SK-N-SH (cell line): ENCODE data around the gene SLC5A12. TPM values are rescaled to one million over a fixed set of nuclear protein-coding genes. Genes with fewer than 3 reads are reported as not detected.

Experiments used
- CTCF ChIA-PET: fragments of 300-600, 350-600 bp; formaldehyde crosslinking; extraction: SDS; loops from one replicate; lab custom pipeline; 2021; lab: Yijun Ruan, JAX
- POLR2A ChIA-PET: fragments of 350-600 bp; sonication (Branson Sonifier 250); formaldehyde crosslinking; extraction: SDS; loops from one replicate; lab custom pipeline; 2020; ENCODE audit warnings: antibody characterized with exemption, inconsistent platforms; lab: Yijun Ruan, JAX
- DNase-seq: peaks from one replicate; pipeline ENCODE4 v3.0.0; 2012
- H2AFZ ChIP-seq: fragments of 200-600 bp; sonication (generic); 2 replicates; pipeline ENCODE4 v1.8.1; 2016; ENCODE audit warnings: antibody characterized with exemption, mild to moderate bottlenecking, low read depth
- H3F3A ChIP-seq: fragments of 200-600 bp; sonication (generic); replicated peaks from 2 replicates; pipeline ENCODE3; 2016; ENCODE audit warnings: antibody characterized with exemption, mild to moderate bottlenecking; ENCODE audit not compliant: insufficient read depth
- H3K27ac ChIP-seq, 2 experiments: fragments of 200-500 bp in 1 of 2; fragments of 200-600 bp in 1 of 2; sonication (Bioruptor generic) in 1 of 2; sonication (generic), shearing (Covaris generic) in 1 of 2; 2 replicates each; pipeline versions ENCODE4 v1.5.1 to v1.6.1; 2014 to 2016; ENCODE audit warnings: low read depth in 2 of 2, inconsistent platforms in 1 of 2, low read length in 1 of 2, mild to moderate bottlenecking in 1 of 2, mixed read lengths in 1 of 2
- H3K27me3 ChIP-seq: fragments of 200-600 bp; sonication (generic), shearing (Covaris generic); 2 replicates; pipeline ENCODE4 v1.6.1; 2016; ENCODE audit warnings: mixed run types; ENCODE audit not compliant: insufficient read depth
- H3K36me3 ChIP-seq, 2 experiments: fragments of 200-500 bp in 1 of 2; fragments of 200-600 bp in 1 of 2; sonication (Bioruptor generic) in 1 of 2; sonication (generic) in 1 of 2; replicated peaks in 1 of 2; 2 replicates each; pipeline versions ENCODE3 to v1.5.1; 2014 to 2016; ENCODE audit warnings: low read length in 1 of 2, mild to moderate bottlenecking in 1 of 2; ENCODE audit not compliant: insufficient read depth in 2 of 2, control insufficient read depth in 1 of 2
- H3K4me1 ChIP-seq, 2 experiments: fragments of 200-500 bp in 1 of 2; fragments of 200-600 bp in 1 of 2; sonication (Bioruptor generic) in 1 of 2; sonication (generic), shearing (Covaris generic) in 1 of 2; 2 replicates each; pipeline versions ENCODE4 v1.5.1 to v1.6.1; 2014 to 2016; ENCODE audit warnings: low read depth in 1 of 2, low read length in 1 of 2, mixed run types in 1 of 2; ENCODE audit not compliant: insufficient read depth in 2 of 2, control insufficient read depth in 1 of 2
- H3K4me2 ChIP-seq: fragments of 200-600 bp; sonication (generic), shearing (Covaris generic); 2 replicates; pipeline ENCODE4 v1.6.1; 2017; ENCODE audit warnings: mixed run types
- H3K4me3 ChIP-seq, 2 experiments: fragments of 200-500 bp in 1 of 2; fragments of 200-600 bp in 1 of 2; sonication (Bioruptor generic) in 1 of 2; sonication (generic), shearing (Covaris generic) in 1 of 2; 2 replicates each; pipeline versions ENCODE4 v1.5.1 to v1.8.1; 2014 to 2016; ENCODE audit warnings: low read depth in 2 of 2, inconsistent platforms in 1 of 2, low read length in 1 of 2, mild to moderate bottlenecking in 1 of 2, mixed read lengths in 1 of 2, moderate library complexity in 1 of 2
- H3K79me2 ChIP-seq: fragments of 200-600 bp; sonication (generic); 2 replicates; pipeline ENCODE4 v1.8.1; 2017; ENCODE audit warnings: mild to moderate bottlenecking; ENCODE audit not compliant: insufficient read depth
- H3K9ac ChIP-seq: fragments of 200-600 bp; sonication (generic); 2 replicates; pipeline ENCODE4 v1.6.1; 2017; ENCODE audit warnings: mixed run types
- H3K9me2 ChIP-seq: fragments of 200-600 bp; sonication (generic); 2 replicates; pipeline ENCODE4 v1.6.1; 2017; ENCODE audit warnings: mixed run types
- H3K9me3 ChIP-seq: fragments of 200-600 bp; sonication (generic); 2 replicates; pipeline ENCODE4 v1.6.1; 2017; ENCODE audit warnings: mixed run types, mild to moderate bottlenecking, moderate library complexity
- H4K20me1 ChIP-seq: fragments of 200-600 bp; sonication (generic); 2 replicates; pipeline ENCODE4 v1.6.1; 2017; ENCODE audit warnings: mild to moderate bottlenecking, mixed run types; ENCODE audit not compliant: insufficient read depth
- ELF1 ChIP-seq: IDR thresholded peaks from 2 replicates; pipeline ENCODE4 v1.4.0; 2012
- EP300 ChIP-seq, 2 experiments: IDR thresholded peaks; 2 replicates each; pipeline versions ENCODE4 v1.4.0 to v1.6.1; 2012; ENCODE audit warnings: borderline replicate concordance in 1 of 2, low read depth in 1 of 2, low read length in 1 of 2
- EZH2phosphoT487 ChIP-seq: fragments of 200-600 bp; sonication (generic); IDR thresholded peaks from 2 replicates; pipeline ENCODE4 v1.6.1; 2017; ENCODE audit warnings: low read depth, mixed run types, mild to moderate bottlenecking, antibody characterized with exemption, moderate library complexity, borderline replicate concordance
- FOXJ3 ChIP-seq: sonication (generic); formaldehyde crosslinking; IDR thresholded peaks from 2 replicates; pipeline ENCODE4 v1.5.1; 2020; ENCODE audit warnings: mild to moderate bottlenecking, missing genetic modification reagents
- FOXM1 ChIP-seq: IDR thresholded peaks from 2 replicates; pipeline ENCODE4 v1.4.0; 2012; ENCODE audit warnings: low read depth, mild to moderate bottlenecking
- GABPA ChIP-seq: IDR thresholded peaks from 2 replicates; pipeline ENCODE4 v1.4.0; 2012; ENCODE audit warnings: low read depth, mild to moderate bottlenecking
- JUND ChIP-seq: IDR thresholded peaks from 2 replicates; pipeline ENCODE4 v1.4.0; 2012
- MEF2A ChIP-seq: IDR thresholded peaks from 2 replicates; pipeline ENCODE4 v1.4.0; 2012; ENCODE audit warnings: low read depth, borderline replicate concordance
- MXI1 ChIP-seq: IDR thresholded peaks from 2 replicates; pipeline ENCODE4 v1.6.1; 2012; ENCODE audit warnings: mild to moderate bottlenecking, low read depth, low read length, improper control_type of control experiment
- NRF1 ChIP-seq: IDR thresholded peaks from 2 replicates; pipeline ENCODE4 v1.6.1; 2012; ENCODE audit warnings: low read depth, mild to moderate bottlenecking, low read length
- RXRA ChIP-seq: IDR thresholded peaks from 2 replicates; pipeline ENCODE4 v1.4.0; 2012; ENCODE audit warnings: low read depth, mild to moderate bottlenecking, borderline replicate concordance
- SIN3A ChIP-seq: IDR thresholded peaks from 2 replicates; pipeline ENCODE4 v1.6.1; 2012; ENCODE audit warnings: low read depth, mild to moderate bottlenecking, low read length, moderate library complexity, borderline replicate concordance
- SMC3 ChIP-seq: IDR thresholded peaks from 2 replicates; pipeline ENCODE4 v1.6.1; 2012; ENCODE audit warnings: low read depth, low read length, improper control_type of control experiment
- TCF12 ChIP-seq: IDR thresholded peaks from 2 replicates; pipeline ENCODE4 v1.4.0; 2012
- polyA plus RNA-seq, 3 experiments: library from polyadenylated mRNA; depleted of rRNA; stranded (reverse); fragments of >200 nt; gene quantifications; 2 replicates each; pipeline ENCODE4 v1.2.3, GENCODE V29; 2012
- TF ChIP-seq, protein P1 (sequence below): IDR thresholded peaks from 2 replicates; pipeline ENCODE4 v1.6.1; 2012; ENCODE audit warnings: mild to moderate bottlenecking, low read depth, low read length, moderate library complexity
- TF ChIP-seq, protein P2 (sequence below): fragments of 200-600 bp; sonication (generic); IDR thresholded peaks from 2 replicates; pipeline ENCODE4 v1.6.1; 2017; ENCODE audit warnings: antibody characterized with exemption, mild to moderate bottlenecking, moderate library complexity
- TF ChIP-seq, protein P3 (sequence below): fragments of 150-350 bp; IDR thresholded peaks from 2 replicates; pipeline ENCODE4 v1.6.1; 2017; ENCODE audit warnings: antibody characterized with exemption, low read length, low read depth, borderline replicate concordance
- TF ChIP-seq, protein P4 (sequence below): fragments of 150-350 bp; IDR thresholded peaks from 2 replicates; pipeline ENCODE4 v1.6.1; 2016; ENCODE audit warnings: mild to moderate bottlenecking, low read depth, low read length

SLC5A12 gene
- polyA plus RNA-seq, 1 of the 3 experiments (the other 2 are of a cell fraction) = 0.03 TPM

DNA sequence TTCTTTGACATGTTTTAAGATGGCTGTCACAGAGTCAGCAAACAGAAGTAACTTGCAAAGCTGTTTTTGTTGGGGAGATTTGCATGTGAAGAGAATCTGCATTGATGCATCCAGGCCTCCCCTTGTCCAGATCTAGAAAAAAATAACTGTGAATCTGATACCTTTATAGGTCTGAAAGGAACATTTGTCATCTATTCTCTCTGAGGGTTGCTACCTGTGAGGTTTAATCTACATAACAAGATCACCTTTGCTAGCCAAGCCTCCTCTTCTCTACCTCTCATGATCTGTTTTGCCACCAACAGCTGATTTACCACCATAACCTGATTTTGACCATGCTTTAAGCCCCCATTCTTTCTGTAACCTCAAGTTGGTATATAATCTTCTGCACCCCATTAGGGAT is 47.2 kb upstream of the SLC5A12 start:
- Histone ChIP-seq H3K9me2 (no peaks in the 10 kb centered on the region), H4K20me1 (no peaks in the 10 kb centered on the region), H3K79me2 (no peaks in the 10 kb centered on the region), H3K4me2 (no peak overlapping the region), H3K9ac (no peak overlapping the region), H2AFZ (no peak overlapping the region), H3K27ac (no peak overlapping the region), H3K9me3 (no peaks in the 10 kb centered on the region), H3K36me3 (no peaks in the 10 kb centered on the region), H3K27me3 (no peaks in the 10 kb centered on the region), H3K4me1 (no peaks in the 10 kb centered on the region), H3K4me3 (no peak overlapping the region), H3F3A (no peaks in the 10 kb centered on the region)
- DNase-seq = no peak
- POLR2A ChIA-PET = no interaction called here
- CTCF ChIA-PET = interaction anchor here (0.9 to 1.2 kb wide), 2 partner anchors 15 to 717 kb away, joined by 3 read pairs; no protein-coding TSS in a partner anchor
- TF ChIP-seq RXRA = no peak
- no peak for TF ChIP-seq EZH2phosphoT487
- TF ChIP-seq, protein P1, sequence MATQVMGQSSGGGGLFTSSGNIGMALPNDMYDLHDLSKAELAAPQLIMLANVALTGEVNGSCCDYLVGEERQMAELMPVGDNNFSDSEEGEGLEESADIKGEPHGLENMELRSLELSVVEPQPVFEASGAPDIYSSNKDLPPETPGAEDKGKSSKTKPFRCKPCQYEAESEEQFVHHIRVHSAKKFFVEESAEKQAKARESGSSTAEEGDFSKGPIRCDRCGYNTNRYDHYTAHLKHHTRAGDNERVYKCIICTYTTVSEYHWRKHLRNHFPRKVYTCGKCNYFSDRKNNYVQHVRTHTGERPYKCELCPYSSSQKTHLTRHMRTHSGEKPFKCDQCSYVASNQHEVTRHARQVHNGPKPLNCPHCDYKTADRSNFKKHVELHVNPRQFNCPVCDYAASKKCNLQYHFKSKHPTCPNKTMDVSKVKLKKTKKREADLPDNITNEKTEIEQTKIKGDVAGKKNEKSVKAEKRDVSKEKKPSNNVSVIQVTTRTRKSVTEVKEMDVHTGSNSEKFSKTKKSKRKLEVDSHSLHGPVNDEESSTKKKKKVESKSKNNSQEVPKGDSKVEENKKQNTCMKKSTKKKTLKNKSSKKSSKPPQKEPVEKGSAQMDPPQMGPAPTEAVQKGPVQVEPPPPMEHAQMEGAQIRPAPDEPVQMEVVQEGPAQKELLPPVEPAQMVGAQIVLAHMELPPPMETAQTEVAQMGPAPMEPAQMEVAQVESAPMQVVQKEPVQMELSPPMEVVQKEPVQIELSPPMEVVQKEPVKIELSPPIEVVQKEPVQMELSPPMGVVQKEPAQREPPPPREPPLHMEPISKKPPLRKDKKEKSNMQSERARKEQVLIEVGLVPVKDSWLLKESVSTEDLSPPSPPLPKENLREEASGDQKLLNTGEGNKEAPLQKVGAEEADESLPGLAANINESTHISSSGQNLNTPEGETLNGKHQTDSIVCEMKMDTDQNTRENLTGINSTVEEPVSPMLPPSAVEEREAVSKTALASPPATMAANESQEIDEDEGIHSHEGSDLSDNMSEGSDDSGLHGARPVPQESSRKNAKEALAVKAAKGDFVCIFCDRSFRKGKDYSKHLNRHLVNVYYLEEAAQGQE = no peak
- TF ChIP-seq ELF1 = no peak
- TF ChIP-seq, protein P2, sequence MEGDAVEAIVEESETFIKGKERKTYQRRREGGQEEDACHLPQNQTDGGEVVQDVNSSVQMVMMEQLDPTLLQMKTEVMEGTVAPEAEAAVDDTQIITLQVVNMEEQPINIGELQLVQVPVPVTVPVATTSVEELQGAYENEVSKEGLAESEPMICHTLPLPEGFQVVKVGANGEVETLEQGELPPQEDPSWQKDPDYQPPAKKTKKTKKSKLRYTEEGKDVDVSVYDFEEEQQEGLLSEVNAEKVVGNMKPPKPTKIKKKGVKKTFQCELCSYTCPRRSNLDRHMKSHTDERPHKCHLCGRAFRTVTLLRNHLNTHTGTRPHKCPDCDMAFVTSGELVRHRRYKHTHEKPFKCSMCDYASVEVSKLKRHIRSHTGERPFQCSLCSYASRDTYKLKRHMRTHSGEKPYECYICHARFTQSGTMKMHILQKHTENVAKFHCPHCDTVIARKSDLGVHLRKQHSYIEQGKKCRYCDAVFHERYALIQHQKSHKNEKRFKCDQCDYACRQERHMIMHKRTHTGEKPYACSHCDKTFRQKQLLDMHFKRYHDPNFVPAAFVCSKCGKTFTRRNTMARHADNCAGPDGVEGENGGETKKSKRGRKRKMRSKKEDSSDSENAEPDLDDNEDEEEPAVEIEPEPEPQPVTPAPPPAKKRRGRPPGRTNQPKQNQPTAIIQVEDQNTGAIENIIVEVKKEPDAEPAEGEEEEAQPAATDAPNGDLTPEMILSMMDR = no peak
- TF ChIP-seq, protein P3, sequence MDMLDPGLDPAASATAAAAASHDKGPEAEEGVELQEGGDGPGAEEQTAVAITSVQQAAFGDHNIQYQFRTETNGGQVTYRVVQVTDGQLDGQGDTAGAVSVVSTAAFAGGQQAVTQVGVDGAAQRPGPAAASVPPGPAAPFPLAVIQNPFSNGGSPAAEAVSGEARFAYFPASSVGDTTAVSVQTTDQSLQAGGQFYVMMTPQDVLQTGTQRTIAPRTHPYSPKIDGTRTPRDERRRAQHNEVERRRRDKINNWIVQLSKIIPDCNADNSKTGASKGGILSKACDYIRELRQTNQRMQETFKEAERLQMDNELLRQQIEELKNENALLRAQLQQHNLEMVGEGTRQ = no peak
- TF ChIP-seq JUND = no peak
- no peak for TF ChIP-seq FOXJ3 (CRISPR knock-in tag)
- no peak for TF ChIP-seq EP300 (IDR thresholded peaks at IDR 0.05; ENCODE audit: borderline replicate concordance in 1 of 2, low read depth in 1 of 2, low read length in 1 of 2)
- TF ChIP-seq, protein P4, sequence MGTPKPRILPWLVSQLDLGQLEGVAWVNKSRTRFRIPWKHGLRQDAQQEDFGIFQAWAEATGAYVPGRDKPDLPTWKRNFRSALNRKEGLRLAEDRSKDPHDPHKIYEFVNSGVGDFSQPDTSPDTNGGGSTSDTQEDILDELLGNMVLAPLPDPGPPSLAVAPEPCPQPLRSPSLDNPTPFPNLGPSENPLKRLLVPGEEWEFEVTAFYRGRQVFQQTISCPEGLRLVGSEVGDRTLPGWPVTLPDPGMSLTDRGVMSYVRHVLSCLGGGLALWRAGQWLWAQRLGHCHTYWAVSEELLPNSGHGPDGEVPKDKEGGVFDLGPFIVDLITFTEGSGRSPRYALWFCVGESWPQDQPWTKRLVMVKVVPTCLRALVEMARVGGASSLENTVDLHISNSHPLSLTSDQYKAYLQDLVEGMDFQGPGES = no peak
- TF ChIP-seq SIN3A = no peak
- no peak for TF ChIP-seq TCF12
- TF ChIP-seq MEF2A = no peak
- TF ChIP-seq GABPA = no peak
- TF ChIP-seq FOXM1 = no peak
- no peak for TF ChIP-seq MXI1
- no peak for TF ChIP-seq NRF1
- no peak for TF ChIP-seq SMC3
